Testis (tissue), 3 donors: ENCODE results near the gene CCDC134. TPM values are rescaled to one million over a fixed set of nuclear protein-coding genes. Genes with fewer than 3 reads are reported as not detected.
"Not testable (repeated sequence)": the region's sequence is repeated elsewhere in the genome, so short reads cannot be mapped to it uniquely, and the experiment has no call there.

ENCODE experiments used
- DNase-seq: peaks from one replicate; pipeline ENCODE4 v3.0.0-alpha.2; 2019
- H3K27ac ChIP-seq, 2 donors: fragments of 200-600 bp; sonication (generic); one replicate each; pipeline ENCODE4 v1.5.1; 2019
- H3K27me3 ChIP-seq: fragments of 200-600 bp; sonication (generic); one replicate; pipeline ENCODE4 v1.5.1; 2019
- H3K36me3 ChIP-seq: fragments of 200-600 bp; sonication (generic); one replicate; pipeline ENCODE4 v1.5.1; 2017; ENCODE audit warnings: low read depth; ENCODE audit errors: missing control alignments
- H3K4me1 ChIP-seq: fragments of 200-600 bp; sonication (generic); one replicate; pipeline ENCODE4 v1.5.1; 2019
- H3K4me3 ChIP-seq, 2 donors: fragments of 200-600 bp; sonication (generic); one replicate each; pipeline ENCODE4 v1.5.1; 2017 to 2019
- H3K9me3 ChIP-seq: fragments of 200-600 bp; sonication (generic); one replicate; pipeline ENCODE4 v1.5.1; 2017
- POLR2A ChIP-seq: fragments of 450-650 bp; IDR thresholded peaks from one replicate; pipeline ENCODE4 v1.6.1; 2017; ENCODE audit warnings: antibody characterized with exemption, mild to moderate bottlenecking, moderate library complexity
- WGBS, 2 donors: methylation state at CpG; one replicate each; pipeline ENCODE4 v1.1.5; 2018; 5-methylcytosine and 5-hydroxymethylcytosine counted together
- intact Hi-C: fragments of 100-400 bp; cut with DNase I; formaldehyde crosslinking; loops from one replicate; pipeline ENCODE4 v1.15.1; 2023; ENCODE audit warnings: low total_unique reads
- polyA plus RNA-seq: library from polyadenylated mRNA; stranded (reverse); fragments of 350-450 nt; fragmentation: Illumina TruSeq; extraction: RNeasy Lipid Tissue Mini Kit (QIAGEN cat#74804); gene quantifications from one replicate; pipeline ENCODE4 v1.2.3, GENCODE V29; 2014; ENCODE audit warnings: low read depth, low replicate concordance; ENCODE audit not compliant: insufficient read depth
- total RNA-seq, 2 donors: library from RNA; depleted of rRNA; stranded (reverse); fragments of >200 nt; gene quantifications; one replicate each; pipeline ENCODE4 v1.2.3, GENCODE V29; 2016
- TF ChIP-seq, protein P1 (sequence below), 3 experiments: fragments of 450-650 bp in 2 of 3; fragments of 200-600 bp in 1 of 3; sonication (generic) in 1 of 3; IDR thresholded peaks; one replicate each; pipeline ENCODE4 v1.5.1; 2016 to 2019; ENCODE audit warnings: antibody characterized with exemption in 3 of 3, mild to moderate bottlenecking in 2 of 3, moderate library complexity in 1 of 3

The CCDC134 gene
- total and polyA plus RNA-seq, 3 donors from 2014 or later: 12.8 to 20.8 (median 15.6) TPM

DNA sequence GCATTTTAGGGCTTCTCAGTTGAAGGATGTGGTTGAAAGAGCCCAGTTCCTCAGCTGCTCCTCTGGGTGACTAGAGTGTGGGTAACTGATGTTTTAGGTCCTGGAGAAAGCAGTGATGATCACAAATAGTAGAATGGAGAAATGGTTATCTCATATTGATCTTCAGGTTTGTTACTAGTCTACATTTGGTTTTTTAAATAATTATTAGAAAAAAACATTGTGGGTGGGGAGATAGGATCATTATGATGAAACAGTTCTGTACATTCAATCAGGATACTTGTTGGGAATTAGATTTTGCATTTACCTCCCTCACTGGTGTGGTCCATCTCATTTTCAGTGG is 57.4 kb downstream of the CCDC134 start:
- Histone ChIP-seq H3K4me1 (peaks cover 24% of the 10 kb centered on the region), H3K36me3 (no peaks in the 10 kb centered on the region), H3K27me3 (no peaks in the 10 kb centered on the region), H3K4me3 (no peak overlapping the region), H3K27ac (no peak overlapping the region), H3K9me3 (no peaks in the 10 kb centered on the region)
- TF ChIP-seq POLR2A: no peak
- TF ChIP-seq, protein P1, sequence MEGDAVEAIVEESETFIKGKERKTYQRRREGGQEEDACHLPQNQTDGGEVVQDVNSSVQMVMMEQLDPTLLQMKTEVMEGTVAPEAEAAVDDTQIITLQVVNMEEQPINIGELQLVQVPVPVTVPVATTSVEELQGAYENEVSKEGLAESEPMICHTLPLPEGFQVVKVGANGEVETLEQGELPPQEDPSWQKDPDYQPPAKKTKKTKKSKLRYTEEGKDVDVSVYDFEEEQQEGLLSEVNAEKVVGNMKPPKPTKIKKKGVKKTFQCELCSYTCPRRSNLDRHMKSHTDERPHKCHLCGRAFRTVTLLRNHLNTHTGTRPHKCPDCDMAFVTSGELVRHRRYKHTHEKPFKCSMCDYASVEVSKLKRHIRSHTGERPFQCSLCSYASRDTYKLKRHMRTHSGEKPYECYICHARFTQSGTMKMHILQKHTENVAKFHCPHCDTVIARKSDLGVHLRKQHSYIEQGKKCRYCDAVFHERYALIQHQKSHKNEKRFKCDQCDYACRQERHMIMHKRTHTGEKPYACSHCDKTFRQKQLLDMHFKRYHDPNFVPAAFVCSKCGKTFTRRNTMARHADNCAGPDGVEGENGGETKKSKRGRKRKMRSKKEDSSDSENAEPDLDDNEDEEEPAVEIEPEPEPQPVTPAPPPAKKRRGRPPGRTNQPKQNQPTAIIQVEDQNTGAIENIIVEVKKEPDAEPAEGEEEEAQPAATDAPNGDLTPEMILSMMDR (IDR thresholded peaks at IDR 0.05): no peak
- intact Hi-C loops: no loop called here
- no peak for DNase-seq

DNA sequence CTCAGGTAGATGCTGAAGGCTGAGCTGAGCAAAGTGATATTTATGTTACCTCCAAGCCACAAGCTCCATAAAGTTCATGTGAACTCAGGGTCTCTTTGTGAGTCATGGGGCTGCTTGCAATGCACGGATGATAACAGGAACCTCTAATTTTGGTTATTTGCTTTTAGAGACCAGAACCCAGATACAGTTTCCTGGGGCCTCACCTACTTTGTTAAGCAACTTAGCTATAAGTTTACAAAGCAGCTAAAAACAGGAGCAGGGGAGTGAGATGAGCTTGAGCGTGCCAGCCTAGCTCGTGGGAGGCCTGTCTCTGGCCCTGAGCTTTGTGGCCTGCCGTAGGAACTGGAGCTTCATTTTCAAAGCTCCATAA is 61.7 kb downstream of the CCDC134 start:
- WGBS, 2 donors: 30 to 55% methylated on average over 4 of the region's 4 CpGs
- Histone ChIP-seq H3K4me1 (peaks cover 25% of the 10 kb centered on the region), H3K4me3 (no peak overlapping the region), H3K36me3 (no peaks in the 10 kb centered on the region), H3K27me3 (no peaks in the 10 kb centered on the region), H3K27ac (peak overlapping the region; percentile 65 to 83), H3K9me3 (no peaks in the 10 kb centered on the region)
- peak; percentile 60 for DNase-seq
- intact Hi-C loops: no loop called here
- no peak for TF ChIP-seq POLR2A
- TF ChIP-seq, protein P1 (IDR thresholded peaks at IDR 0.05): no peak

DNA sequence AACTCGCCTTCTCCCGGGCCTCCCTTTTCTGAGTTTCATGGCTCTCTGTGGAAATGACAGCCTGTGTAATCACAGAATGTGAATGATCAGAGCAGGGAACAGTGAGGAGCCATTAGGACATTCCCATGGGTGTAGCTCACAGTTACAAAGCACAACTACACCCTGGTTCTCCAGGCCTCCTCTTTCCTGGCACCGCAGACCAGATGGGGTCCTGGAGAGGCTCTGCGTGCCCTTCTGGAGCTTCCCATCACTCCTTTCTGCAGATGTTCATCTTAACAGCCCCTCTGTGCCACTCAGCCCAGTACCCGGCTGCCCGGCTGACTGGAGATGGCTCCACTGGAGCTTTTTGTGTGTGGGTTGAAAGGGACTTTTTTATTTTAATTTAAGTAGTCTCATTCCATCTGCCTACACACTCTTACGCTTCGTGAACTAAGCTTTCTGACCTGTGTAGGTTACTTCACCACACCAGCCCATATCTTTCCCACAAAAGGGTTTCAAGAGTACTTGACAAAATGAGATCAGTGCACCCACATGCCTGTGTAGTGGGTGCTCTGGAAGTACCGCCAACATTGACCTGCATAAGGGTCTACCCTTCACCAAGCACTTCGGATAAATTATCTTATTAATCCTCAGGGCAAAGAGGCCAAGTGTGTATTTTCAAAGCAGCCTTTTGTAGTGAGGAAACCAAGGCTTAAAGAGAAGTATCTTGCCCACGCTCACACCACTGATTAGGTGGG is 62.2 kb downstream of the CCDC134 start:
- Histone ChIP-seq H3K36me3 (no peaks in the 10 kb centered on the region), H3K4me3 (no peak overlapping the region), H3K27me3 (no peaks in the 10 kb centered on the region), H3K9me3 (no peaks in the 10 kb centered on the region), H3K4me1 (peaks cover 23% of the 10 kb centered on the region), H3K27ac (peak overlapping the region; percentile 65 to 83)
- 53 to 63% methylated on average over 11 of the region's 11 CpGs for WGBS, 2 donors
- DNase-seq: no peak
- intact Hi-C loops: no loop called here
- TF ChIP-seq, protein P1 (IDR thresholded peaks at IDR 0.05): no peak
- no peak for TF ChIP-seq POLR2A

DNA sequence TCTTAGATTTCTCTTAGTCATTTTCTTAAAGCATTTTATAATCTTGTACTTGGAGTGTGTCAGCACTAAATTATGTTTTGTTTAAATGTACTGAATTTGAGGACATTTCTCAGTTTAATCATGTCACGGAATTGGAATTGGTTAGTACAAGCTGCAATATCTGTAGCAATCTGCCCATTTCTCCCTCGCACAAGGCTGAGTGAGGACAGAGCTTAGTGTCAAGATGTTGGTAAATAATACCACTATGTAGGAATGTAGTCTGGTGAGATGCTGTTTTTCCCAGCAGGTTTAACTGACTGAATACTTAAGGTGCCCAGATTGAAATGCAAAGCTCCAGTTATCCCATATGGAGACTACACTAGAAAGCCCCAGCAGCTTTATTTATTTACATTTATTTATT is 63.0 kb downstream of the CCDC134 start:
- Histone ChIP-seq H3K27me3 (no peaks in the 10 kb centered on the region), H3K36me3 (no peaks in the 10 kb centered on the region), H3K4me1 (peaks cover 23% of the 10 kb centered on the region), H3K4me3 (no peak overlapping the region), H3K9me3 (no peaks in the 10 kb centered on the region), H3K27ac (peak overlapping the region; percentile 65 to 83)
- TF ChIP-seq POLR2A: no peak
- TF ChIP-seq, protein P1 (IDR thresholded peaks at IDR 0.05): no peak
- 63 to 76% methylated on average over 2 of the region's 2 CpGs for WGBS, 2 donors
- intact Hi-C loops: no loop called here
- DNase-seq: no peak

DNA sequence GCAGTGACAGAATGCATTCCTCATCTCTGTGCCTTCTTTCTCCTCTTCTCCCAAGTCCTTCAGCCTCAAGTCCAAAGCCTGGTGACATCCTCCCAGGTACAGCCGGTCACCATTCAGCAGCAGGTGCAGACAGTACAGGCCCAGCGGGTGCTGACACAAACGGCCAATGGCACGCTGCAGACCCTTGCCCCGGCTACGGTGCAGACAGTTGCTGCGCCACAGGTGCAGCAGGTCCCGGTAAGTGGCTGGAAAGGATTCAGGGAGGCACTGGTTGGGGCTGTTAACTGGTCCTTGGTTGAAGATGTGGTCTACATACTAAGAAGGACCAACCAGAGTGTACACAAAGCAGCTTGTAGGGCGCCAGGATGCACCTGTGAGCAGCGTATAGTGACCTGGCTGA is 68.1 kb downstream of the CCDC134 start:
- H3K36me3 ChIP-seq: no peaks in the 10 kb centered on the region
- H3K4me3 ChIP-seq: no peak overlapping the region
- intact Hi-C loops: no loop called here
- no peaks in the 10 kb centered on the region for H3K27me3 ChIP-seq
- peaks cover 9% of the 10 kb centered on the region for H3K4me1 ChIP-seq
- H3K9me3 ChIP-seq: no peaks in the 10 kb centered on the region
- H3K27ac ChIP-seq: no peak overlapping the region
- no peak for DNase-seq
- 91 to 98% methylated on average over 10 of the region's 10 CpGs for whole genome bisulfite sequencing, 2 donors
- no peak for TF ChIP-seq POLR2A
- TF ChIP-seq, protein P1 (IDR thresholded peaks at IDR 0.05): no peak

DNA sequence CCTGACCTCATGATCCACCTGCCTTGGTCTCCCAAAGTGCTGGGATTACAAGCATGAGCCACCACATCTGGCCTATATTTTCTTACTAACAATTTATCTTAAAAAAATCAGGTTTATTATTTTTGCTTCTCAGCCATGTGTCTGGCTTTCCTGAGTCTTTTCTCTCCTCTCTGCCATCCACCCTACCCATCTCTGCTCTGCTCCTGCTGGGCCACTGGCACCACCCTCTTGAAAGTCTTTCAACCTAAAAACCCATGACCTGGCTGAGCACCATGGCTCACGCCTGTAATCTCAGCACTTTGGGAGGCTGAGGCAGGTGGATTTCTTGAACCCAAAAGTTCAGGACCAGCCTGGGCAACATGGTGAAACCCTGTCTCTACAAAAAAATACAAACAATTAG is 69.6 kb downstream of the CCDC134 start:
- WGBS, 2 donors: 77 to 92% methylated on average over 1 of the region's 1 CpG
- H3K4me1 ChIP-seq, H3K27ac ChIP-seq, DNase-seq, H3K4me3 ChIP-seq, intact Hi-C loops, H3K27me3 ChIP-seq, H3K36me3 ChIP-seq, H3K9me3 ChIP-seq: not testable (repeated sequence)
